Measurements from ENCODE around the gene AGAP1.

DNA sequence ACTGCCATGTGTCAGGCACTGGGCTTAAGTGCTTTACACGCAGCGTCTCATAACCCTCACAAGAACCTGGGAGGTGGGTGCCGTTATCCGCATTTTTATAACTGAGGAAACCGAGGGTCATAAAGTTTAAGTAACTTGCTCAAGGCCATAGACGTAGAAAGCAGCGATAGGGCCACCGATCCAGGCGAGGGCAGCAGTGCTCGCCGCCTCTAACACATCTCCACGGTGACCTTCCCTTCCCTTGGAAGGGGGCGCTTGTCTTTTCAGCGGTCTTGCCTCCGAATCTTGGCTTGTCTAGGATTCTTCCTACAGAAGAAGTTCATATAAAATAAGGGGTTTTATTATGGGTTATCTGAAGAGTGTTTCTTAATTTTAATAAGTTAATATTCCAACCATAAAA, 487.8 kb downstream of the AGAP1 start:
- TF ChIP-seq, protein P1, sequence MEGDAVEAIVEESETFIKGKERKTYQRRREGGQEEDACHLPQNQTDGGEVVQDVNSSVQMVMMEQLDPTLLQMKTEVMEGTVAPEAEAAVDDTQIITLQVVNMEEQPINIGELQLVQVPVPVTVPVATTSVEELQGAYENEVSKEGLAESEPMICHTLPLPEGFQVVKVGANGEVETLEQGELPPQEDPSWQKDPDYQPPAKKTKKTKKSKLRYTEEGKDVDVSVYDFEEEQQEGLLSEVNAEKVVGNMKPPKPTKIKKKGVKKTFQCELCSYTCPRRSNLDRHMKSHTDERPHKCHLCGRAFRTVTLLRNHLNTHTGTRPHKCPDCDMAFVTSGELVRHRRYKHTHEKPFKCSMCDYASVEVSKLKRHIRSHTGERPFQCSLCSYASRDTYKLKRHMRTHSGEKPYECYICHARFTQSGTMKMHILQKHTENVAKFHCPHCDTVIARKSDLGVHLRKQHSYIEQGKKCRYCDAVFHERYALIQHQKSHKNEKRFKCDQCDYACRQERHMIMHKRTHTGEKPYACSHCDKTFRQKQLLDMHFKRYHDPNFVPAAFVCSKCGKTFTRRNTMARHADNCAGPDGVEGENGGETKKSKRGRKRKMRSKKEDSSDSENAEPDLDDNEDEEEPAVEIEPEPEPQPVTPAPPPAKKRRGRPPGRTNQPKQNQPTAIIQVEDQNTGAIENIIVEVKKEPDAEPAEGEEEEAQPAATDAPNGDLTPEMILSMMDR (IDR thresholded peaks at IDR 0.05), result no peak
- TF ChIP-seq POLR2A (IDR thresholded peaks at IDR 0.05), result no peak

All from uterus (tissue), 2 donors.